ENCODE data around the gene REM2.

REM2 gene

GRCh38 chr14:22883173-22883976 is at the start of gene REM2:
TSS of gene REM2 (plus strand) at chr14:22883222. CDS start at chr14:22883288, 66 bp downstream.
- no peak for DNase-seq (ENCODE audit: low read depth in 2 of 2)

DNA sequence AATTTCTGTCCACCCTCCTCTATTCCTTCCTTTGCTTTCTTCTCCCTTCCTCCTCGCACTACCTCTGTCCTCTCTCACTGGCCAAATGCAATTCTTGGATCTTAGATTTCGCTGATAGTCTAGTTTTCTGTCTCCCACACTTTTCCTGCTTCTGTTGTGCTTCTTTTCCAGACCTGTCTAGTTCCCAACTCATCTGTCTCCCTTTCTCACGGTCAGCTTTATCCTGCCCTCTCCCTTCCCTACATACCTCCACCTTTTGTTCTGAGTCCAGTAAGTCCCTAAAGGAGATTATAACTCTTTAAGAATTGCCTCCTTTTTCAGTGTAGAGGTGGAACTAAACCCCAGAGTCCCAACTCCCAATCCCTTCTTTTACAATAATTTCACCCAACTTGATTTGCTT is 47.5 kb upstream of the REM2 start:
- no peak for DNase-seq (ENCODE audit: low read depth in 2 of 2)

DNA sequence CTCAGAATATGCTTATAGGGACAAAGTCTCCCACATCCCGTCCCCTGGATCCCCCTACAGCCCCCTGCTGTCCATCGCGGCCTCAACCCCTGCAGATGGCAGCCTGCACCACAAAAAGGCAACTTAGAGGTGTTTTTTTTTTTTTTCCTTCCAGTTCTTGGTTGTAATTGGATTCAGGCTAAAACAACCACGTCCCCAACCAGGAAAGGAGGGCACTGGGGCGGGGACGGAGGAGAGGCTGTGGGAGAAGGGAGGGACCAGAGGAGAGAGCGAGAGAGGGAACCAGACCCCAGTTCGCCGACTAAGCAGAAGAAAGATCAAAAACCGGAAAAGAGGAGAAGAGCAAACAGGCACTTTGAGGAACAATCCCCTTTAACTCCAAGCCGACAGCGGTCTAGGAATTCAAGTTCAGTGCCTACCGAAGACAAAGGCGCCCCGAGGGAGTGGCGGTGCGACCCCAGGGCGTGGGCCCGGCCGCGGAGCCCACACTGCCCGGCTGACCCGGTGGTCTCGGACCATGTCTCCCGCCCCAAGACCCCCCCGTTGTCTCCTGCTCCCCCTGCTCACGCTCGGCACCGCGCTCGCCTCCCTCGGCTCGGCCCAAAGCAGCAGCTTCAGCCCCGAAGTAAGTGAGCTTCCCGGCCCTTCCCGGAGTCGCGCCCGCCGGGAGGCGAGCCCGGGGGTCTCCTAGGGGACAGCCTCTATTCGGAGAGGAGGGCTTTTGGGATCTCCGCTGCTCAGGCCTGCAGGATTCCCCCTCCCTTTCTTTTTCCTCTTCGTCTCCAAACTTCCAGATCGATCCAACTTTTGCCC is 46.5 kb upstream of the REM2 start, which contains the start of gene MMP14:
MMP14 (plus strand) TSS at position 285 of the 813 bp plus-strand sequence; CDS start at position 518, 233 bp downstream.
- no peak for DNase-seq (ENCODE audit: low read depth in 2 of 2)

DNA sequence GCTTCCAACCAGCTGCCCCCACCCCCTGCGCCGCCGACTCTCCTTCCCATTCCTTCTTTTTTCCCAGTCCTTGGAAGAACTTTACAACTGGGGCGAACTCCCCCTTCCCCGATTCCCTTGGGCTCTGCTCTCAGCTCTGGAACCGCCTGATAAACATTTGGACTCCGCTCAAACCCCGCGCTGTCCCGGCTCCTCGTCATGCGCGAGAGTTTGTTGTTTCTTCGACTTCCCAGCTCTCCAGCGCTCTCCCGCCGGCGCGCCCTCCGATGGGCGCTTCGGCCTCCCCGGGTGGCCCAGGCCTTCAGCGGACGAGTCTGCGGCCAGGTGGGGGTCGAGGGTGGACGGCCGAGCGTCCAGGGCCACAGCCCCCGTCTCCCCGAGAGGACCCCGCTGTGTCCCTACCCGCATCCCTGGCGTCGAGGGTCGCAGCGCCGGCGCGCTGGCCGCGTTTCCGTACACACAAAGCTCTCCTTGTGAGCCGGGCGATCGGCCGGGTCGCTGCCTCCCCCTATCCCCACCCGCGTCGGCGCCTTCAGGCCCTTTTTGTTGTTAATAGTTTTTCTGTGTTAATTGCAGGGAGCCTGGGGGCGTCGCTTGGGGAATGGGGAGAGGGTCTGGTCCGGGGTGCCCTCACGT is 45.8 kb upstream of the REM2 start:
- no peak for DNase-seq (ENCODE audit: low read depth in 2 of 2)

GRCh38 chr14:22837750-22838538 is 45.1 kb upstream of the REM2 start:
- no peak for DNase-seq (ENCODE audit: low read depth in 2 of 2)

GRCh38 chr14:22838631-22839041 is 44.4 kb upstream of the REM2 start:
- DNase-seq (ENCODE audit: low read depth in 2 of 2) = no peak

- no peak for DNase-seq (ENCODE audit: low read depth in 2 of 2)
Measured at GRCh38 chr14:22839159-22839779, 43.8 kb upstream of the REM2 start.

GRCh38 chr14:22841311-22841710 is 41.7 kb upstream of the REM2 start:
- no peak for DNase-seq (ENCODE audit: low read depth in 2 of 2)

DNA sequence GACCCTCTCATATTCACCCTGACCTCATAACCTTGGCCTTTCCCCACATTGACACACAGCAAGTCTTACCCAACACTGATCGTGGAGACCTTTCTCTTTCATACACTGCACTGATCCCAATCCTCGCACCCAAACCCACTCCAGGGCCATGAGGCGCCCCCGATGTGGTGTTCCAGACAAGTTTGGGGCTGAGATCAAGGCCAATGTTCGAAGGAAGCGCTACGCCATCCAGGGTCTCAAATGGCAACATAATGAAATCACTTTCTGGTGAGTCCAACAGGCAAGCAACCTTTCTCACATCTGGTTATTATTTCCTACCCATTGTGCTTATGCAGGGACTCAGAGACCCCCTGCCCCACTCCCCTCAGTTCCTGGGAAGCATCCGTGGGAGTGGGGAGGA is 41.3 kb upstream of the REM2 start:
- DNase-seq (ENCODE audit: low read depth in 2 of 2) = no peak

GRCh38 chr14:22842211-22843122 is 40.6 kb upstream of the REM2 start:
- no peak for DNase-seq (ENCODE audit: low read depth in 2 of 2)

DNA sequence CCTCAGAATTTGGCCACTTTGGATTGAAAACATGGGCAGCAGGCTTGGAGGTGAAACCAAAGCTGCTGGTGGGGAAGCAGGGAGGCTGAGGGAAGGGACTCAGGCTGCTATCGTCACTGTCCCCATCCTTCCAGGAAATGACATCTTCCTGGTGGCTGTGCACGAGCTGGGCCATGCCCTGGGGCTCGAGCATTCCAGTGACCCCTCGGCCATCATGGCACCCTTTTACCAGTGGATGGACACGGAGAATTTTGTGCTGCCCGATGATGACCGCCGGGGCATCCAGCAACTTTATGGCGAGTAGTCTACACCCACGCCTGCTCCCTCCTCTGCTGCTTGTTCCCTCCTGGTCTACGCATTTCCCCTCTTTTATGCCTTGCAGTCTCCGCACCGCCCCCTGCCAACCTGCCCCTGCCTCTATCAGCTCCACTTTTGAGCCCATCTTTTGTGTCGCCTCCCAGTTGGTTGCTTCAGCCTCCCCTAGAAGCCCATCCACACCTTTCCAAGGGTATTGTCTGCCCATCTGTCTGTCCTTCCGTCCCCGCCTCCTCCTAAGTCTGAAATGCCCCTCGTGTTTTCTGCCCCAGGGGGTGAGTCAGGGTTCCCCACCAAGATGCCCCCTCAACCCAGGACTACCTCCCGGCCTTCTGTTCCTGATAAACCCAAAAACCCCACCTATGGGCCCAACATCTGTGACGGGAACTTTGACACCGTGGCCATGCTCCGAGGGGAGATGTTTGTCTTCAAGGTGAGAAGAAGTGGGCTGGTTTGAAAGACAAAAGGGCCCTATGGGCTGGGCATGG is 39.7 kb upstream of the REM2 start:
- no peak for DNase-seq (ENCODE audit: low read depth in 2 of 2)

DNA sequence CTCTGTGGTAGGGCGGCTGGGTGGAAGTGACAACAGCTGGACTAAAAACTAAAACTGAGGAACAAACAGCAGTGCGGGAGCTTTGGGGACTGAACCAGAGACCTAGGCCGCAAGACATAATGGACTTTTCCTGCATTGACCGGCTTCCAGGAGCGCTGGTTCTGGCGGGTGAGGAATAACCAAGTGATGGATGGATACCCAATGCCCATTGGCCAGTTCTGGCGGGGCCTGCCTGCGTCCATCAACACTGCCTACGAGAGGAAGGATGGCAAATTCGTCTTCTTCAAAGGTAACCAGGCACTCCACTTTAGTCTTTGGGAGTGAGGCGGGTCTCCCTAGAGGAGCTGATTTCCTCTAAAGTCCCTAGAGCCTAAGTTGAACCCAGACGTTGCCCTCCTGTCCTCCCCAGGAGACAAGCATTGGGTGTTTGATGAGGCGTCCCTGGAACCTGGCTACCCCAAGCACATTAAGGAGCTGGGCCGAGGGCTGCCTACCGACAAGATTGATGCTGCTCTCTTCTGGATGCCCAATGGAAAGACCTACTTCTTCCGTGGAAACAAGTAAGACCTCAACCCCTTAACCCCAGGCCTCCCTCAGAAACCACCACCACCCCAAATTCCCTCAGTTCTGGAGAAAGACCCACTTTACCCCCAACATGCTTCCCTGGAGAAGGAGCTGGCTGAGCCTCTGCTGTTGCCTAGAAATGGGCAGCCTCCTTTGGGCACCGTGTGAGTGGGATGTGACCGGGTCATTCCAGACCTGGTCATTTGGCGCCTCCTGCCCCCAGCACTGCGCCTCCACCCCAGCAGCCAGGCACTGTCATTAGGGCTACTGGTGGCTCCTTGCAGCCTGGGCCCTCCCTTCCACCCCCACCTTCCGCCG is 38.6 kb upstream of the REM2 start:
- no peak for DNase-seq (ENCODE audit: low read depth in 2 of 2)

DNA sequence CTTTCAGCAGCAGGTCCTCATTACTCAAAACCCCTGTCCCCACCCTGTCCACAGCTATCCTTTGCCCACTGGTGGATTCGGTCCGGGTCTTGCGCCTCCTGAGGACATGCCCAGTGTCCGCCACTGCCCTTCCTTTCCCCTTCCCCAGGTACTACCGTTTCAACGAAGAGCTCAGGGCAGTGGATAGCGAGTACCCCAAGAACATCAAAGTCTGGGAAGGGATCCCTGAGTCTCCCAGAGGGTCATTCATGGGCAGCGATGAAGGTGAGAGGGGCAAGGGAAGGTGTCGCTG is 38.0 kb upstream of the REM2 start:
- no peak for DNase-seq (ENCODE audit: low read depth in 2 of 2)

DNA sequence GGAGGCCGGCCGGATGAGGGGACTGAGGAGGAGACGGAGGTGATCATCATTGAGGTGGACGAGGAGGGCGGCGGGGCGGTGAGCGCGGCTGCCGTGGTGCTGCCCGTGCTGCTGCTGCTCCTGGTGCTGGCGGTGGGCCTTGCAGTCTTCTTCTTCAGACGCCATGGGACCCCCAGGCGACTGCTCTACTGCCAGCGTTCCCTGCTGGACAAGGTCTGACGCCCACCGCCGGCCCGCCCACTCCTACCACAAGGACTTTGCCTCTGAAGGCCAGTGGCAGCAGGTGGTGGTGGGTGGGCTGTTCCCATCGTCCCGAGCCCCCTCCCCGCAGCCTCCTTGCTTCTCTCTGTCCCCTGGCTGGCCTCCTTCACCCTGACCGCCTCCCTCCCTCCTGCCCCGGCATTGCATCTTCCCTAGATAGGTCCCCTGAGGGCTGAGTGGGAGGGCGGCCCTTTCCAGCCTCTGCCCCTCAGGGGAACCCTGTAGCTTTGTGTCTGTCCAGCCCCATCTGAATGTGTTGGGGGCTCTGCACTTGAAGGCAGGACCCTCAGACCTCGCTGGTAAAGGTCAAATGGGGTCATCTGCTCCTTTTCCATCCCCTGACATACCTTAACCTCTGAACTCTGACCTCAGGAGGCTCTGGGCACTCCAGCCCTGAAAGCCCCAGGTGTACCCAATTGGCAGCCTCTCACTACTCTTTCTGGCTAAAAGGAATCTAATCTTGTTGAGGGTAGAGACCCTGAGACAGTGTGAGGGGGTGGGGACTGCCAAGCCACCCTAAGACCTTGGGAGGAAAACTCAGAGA is 37.0 kb upstream of the REM2 start:
- DNase-seq (ENCODE audit: low read depth in 2 of 2) = no peak

DNA sequence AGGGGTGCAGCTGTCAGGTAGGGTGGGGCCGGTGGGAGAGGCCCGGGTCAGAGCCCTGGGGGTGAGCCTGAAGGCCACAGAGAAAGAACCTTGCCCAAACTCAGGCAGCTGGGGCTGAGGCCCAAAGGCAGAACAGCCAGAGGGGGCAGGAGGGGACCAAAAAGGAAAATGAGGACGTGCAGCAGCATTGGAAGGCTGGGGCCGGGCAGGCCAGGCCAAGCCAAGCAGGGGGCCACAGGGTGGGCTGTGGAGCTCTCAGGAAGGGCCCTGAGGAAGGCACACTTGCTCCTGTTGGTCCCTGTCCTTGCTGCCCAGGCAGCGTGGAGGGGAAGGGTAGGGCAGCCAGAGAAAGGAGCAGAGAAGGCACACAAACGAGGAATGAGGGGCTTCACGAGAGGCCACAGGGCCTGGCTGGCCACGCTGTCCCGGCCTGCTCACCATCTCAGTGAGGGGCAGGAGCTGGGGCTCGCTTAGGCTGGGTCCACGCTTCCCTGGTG is 36.2 kb upstream of the REM2 start:
- no peak for DNase-seq (ENCODE audit: low read depth in 2 of 2)

- DNase-seq (ENCODE audit: low read depth in 2 of 2) = no peak
Measured at GRCh38 chr14:22847661-22848341, 35.2 kb upstream of the REM2 start.

All from stimulated activated CD8-positive, alpha-beta memory T cell treated with anti-CD3 and anti-CD28 coated beads, Interleukin-2, amount 100 ng/mL, for 48 hours (primary cell).